ENCODE data around the gene MTRF1.

Gene MTRF1, protein sequence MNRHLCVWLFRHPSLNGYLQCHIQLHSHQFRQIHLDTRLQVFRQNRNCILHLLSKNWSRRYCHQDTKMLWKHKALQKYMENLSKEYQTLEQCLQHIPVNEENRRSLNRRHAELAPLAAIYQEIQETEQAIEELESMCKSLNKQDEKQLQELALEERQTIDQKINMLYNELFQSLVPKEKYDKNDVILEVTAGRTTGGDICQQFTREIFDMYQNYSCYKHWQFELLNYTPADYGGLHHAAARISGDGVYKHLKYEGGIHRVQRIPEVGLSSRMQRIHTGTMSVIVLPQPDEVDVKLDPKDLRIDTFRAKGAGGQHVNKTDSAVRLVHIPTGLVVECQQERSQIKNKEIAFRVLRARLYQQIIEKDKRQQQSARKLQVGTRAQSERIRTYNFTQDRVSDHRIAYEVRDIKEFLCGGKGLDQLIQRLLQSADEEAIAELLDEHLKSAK

DNA sequence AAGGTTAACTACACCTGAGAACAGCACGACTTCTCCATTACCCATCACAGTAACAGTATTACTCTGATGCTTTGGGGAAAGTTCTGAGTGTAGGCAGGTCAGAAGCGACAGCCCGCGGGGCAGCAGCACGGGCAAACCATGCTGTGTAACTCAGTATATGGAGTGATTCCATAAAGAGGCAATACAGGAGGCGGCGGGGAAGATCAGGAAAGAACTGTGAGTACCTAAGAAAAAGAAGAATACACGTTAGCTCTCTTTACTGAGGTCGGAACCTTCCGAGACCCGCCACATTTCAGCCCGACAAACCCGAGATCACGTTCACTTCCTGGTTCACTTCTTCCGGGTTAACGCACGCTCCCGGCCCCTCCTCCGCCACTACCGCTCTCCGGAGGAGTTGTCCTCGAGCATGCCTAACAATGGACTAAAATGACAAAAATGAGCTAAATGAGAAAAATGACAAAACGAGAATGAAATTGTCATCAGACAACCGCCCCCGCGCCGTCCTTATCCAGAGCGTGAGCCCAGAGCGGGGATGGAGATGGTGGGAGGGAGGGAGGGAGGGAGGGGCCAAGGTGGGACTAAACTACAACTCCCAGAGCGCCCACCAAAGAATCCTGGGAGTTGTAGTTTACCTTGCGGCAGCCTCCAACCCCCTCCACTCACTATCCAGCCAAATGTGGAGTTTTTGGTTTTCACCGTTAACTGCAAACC lies at the start of gene MTRF1:
Gene MTRF1, minus strand, starts transcription at position 316 of the 711 bp plus-strand sequence. CDS start 2,669 bp downstream, outside the sequence.
- peak; percentile 49 for DNase-seq (ENCODE audit: extremely low read depth, low read depth)
- H3K4me3 ChIP-seq (replicated peaks; ENCODE audit: low read depth, low read length): peak within 1 kb of the TSS; percentile 81
- TF ChIP-seq, protein P1, sequence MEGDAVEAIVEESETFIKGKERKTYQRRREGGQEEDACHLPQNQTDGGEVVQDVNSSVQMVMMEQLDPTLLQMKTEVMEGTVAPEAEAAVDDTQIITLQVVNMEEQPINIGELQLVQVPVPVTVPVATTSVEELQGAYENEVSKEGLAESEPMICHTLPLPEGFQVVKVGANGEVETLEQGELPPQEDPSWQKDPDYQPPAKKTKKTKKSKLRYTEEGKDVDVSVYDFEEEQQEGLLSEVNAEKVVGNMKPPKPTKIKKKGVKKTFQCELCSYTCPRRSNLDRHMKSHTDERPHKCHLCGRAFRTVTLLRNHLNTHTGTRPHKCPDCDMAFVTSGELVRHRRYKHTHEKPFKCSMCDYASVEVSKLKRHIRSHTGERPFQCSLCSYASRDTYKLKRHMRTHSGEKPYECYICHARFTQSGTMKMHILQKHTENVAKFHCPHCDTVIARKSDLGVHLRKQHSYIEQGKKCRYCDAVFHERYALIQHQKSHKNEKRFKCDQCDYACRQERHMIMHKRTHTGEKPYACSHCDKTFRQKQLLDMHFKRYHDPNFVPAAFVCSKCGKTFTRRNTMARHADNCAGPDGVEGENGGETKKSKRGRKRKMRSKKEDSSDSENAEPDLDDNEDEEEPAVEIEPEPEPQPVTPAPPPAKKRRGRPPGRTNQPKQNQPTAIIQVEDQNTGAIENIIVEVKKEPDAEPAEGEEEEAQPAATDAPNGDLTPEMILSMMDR (IDR thresholded peaks at IDR 0.05; ENCODE audit: low read depth, low read length, missing control alignments): no peak

DNA sequence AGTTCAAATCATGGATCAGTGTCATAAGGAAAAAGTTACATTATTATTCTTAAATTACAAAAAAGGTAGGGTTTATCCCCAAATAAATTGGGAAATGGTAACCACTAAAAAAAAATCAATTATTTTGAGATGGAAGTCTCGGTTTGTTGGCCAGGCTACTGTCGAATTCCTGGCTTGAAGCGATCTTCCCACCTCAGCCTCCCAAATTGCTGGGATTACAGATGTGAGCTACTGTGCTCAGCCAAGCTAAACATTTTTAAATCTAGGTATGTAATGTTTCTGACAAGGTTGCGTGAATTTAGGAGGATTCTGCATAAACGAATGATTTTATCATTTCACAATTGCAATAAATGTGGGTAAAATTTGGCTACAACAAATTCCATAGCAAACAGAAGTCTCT lies 49.7 kb upstream of the MTRF1 start:
- peak overlapping the region; percentile 94 for H3K4me3 ChIP-seq (replicated peaks; ENCODE audit: low read depth, low read length)
- DNase-seq (ENCODE audit: extremely low read depth, low read depth): no peak
- TF ChIP-seq, protein P1 (IDR thresholded peaks at IDR 0.05; ENCODE audit: low read depth, low read length, missing control alignments): no peak

DNA sequence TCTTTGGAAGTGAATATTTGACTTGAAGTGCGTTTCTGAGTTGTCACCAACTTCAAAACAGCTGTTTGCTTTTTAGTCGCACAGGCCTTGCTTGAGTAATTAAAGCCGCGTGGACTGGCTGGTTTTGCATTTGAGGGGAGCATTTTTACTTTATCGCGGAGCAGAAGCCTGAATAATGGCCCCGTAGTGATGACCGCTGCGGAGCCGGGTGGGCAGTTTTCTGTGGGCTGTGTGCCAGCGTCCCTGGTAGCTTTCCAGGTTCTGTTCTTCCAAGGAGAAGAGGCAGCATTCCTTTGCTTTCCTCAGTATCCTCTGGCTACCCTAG lies 48.8 kb upstream of the MTRF1 start:
- peak overlapping the region; percentile 94 for H3K4me3 ChIP-seq (replicated peaks; ENCODE audit: low read depth, low read length)
- DNase-seq (ENCODE audit: extremely low read depth, low read depth): no peak
- TF ChIP-seq, protein P1 (IDR thresholded peaks at IDR 0.05; ENCODE audit: low read depth, low read length, missing control alignments): no peak

DNA sequence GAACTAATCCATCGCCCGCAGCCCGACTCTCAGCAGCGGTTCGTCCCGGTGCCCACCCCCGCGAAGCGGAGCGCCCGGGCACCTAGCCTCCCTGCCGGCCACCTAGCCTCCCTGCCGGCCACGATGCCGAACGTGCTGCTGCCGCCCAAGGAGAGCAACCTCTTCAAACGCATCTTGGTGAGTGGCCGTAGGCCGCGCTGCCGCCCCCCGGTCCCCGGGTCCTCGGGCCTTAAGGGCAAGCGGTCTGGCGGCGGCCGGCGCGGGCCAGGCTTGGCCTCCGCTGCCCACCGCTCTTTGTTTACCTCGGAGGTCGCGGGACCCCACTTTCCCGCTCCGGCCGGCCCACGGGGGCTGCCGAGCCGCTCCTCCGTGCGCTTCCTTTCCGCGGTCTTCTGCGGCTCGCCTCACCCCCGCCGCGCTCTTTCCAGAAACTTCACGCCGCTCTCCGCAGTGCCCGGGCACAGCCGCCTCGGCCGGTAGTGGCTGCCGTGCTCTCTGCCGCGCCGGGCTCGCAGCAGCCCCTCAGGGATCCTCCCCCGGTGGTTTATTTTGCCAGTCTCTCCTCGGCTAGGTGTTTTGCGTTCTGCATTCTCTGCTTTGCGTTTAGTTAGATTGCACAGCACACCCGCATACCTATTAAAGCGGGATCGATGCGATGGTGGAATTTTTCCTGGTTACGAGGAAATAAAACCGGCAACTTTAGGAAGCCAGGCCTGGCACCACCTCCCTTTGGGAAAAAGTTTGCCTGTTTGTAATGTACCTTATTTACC lies 48.2 kb upstream of the MTRF1 start:
- DNase-seq (ENCODE audit: extremely low read depth, low read depth): no peak
- TF ChIP-seq, protein P1 (IDR thresholded peaks at IDR 0.05; ENCODE audit: low read depth, low read length, missing control alignments): no peak
- H3K4me3 ChIP-seq (replicated peaks; ENCODE audit: low read depth, low read length): peak overlapping the region; percentile 94

DNA sequence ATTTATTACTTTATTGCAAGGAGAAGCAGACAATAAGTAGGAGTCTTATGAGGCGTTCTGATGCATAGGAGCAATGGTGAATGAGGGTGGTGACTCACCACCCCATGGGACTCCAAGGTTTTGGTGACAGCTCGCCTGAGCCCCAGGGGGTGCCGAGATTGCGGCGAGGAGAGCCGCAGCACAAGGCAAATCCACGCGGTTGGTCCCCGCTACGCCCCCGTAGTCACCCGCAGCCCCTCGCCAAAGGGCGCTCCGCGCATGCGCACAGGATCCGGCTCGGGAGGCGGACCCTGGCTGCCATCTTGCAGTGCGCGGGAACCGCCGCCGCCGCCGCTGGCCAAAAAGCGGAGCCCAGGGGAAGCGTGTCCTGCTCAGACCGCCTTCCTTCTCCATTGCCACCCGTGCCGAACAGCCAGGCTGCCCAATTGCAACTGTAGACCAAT lies 47.6 kb upstream of the MTRF1 start, which contains the start of gene NAA16:
Gene NAA16, plus strand, starts transcription at position 305 of the 443 bp plus-strand sequence. CDS start 262 bp downstream, outside the sequence.
- peak; percentile 61 for DNase-seq (ENCODE audit: extremely low read depth, low read depth)
- H3K4me3 ChIP-seq (replicated peaks; ENCODE audit: low read depth, low read length): peak within 1 kb of the TSS; percentile 94
- TF ChIP-seq, protein P1 (IDR thresholded peaks at IDR 0.05; ENCODE audit: low read depth, low read length, missing control alignments): no peak

DNA sequence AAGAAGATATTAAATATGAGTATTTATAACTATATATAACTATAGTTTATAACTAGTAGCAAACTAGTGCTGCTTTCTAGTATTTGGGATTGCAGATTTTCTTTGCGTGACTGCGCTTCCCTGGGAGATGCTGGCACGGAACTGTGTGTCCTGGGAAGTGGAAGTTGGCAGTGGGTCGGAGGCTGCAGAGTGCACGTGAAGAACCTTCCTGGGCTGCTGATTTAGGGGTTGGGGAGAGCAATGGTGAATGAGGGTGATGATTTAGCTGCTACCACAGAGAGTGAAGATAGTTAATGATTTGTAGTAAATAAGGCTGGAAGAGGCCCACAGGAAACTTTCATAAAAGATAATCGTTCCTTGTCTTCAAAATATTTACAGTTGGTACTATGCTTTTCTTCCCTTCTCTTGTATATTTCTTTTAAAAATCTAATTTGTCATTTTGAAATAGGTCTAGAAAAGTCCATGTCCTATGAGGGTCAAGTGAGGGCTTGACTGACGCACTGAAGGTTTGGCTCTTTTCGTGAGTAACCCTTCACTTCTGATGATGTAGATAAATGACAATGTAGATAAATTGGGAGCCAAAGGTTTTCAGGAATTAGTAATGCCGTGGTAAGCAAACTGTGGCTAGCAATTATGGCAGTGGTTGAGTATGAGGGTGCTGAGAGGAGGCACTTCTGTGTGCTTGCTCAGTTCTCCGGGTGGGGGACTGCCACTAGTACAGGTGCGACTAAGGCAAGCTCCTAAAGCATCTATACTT lies 44.7 kb upstream of the MTRF1 start:
- DNase-seq (ENCODE audit: extremely low read depth, low read depth): no peak
- TF ChIP-seq, protein P1 (IDR thresholded peaks at IDR 0.05; ENCODE audit: low read depth, low read length, missing control alignments): no peak
- H3K4me3 ChIP-seq (replicated peaks; ENCODE audit: low read depth, low read length): no peak overlapping the region
